Measurements from ENCODE around the gene RBBP4. TPM values are rescaled to one million over a fixed set of nuclear protein-coding genes. Genes with fewer than 3 reads are reported as not detected.
"Not testable (repeated sequence)": the region's sequence is repeated elsewhere in the genome, so short reads cannot be mapped to it uniquely, and the experiment has no call there.

RBBP4 gene
- total RNA-seq, 1 donor from 2014 or later = 80.3 TPM

GRCh38 chr1:32686387-32686786 lies 35.4 kb downstream of the RBBP4 start:
- H3K36me3 ChIP-seq = peaks cover 0 to 18% of the 10 kb centered on the region in 2 donors
- H3K27ac ChIP-seq = no peak overlapping the region
- DNase-seq (ENCODE audit: extremely low spot score in 2 of 2) = no peak
- no peak overlapping the region for H3K4me3 ChIP-seq
- H3K4me1 ChIP-seq = peaks cover 29% of the 10 kb centered on the region
- no peaks in the 10 kb centered on the region for H3K27me3 ChIP-seq
- no peak for TF ChIP-seq POLR2AphosphoS5 (IDR thresholded peaks at IDR 0.05; ENCODE audit: insufficient read depth in 1 of 2, low read depth in 1 of 2)
- no peak for TF ChIP-seq POLR2A (IDR thresholded peaks at IDR 0.05)
- TF ChIP-seq CTCF (IDR thresholded peaks at IDR 0.05) = no peak
- H3K9me3 ChIP-seq = no peaks in the 10 kb centered on the region
- intact Hi-C loops (cut with DNase I) = no loop called here

GRCh38 chr1:32693455-32694174 lies 42.6 kb downstream of the RBBP4 start:
- intact Hi-C loops (cut with DNase I) = no loop called here
- no peaks in the 10 kb centered on the region for H3K36me3 ChIP-seq
- H3K4me3 ChIP-seq = no peak overlapping the region
- H3K9me3 ChIP-seq = no peaks in the 10 kb centered on the region
- no peaks in the 10 kb centered on the region for H3K27me3 ChIP-seq
- peaks cover 12% of the 10 kb centered on the region for H3K4me1 ChIP-seq
- H3K27ac ChIP-seq = no peak overlapping the region
- no peak for DNase-seq (ENCODE audit: extremely low spot score in 2 of 2)
- TF ChIP-seq POLR2A (IDR thresholded peaks at IDR 0.05) = no peak
- TF ChIP-seq POLR2AphosphoS5 (IDR thresholded peaks at IDR 0.05; ENCODE audit: insufficient read depth in 1 of 2, low read depth in 1 of 2) = no peak
- no peak for TF ChIP-seq CTCF (IDR thresholded peaks at IDR 0.05)

- H3K27me3 ChIP-seq = no peaks in the 10 kb centered on the region
- intact Hi-C loops (cut with DNase I) = no loop called here
- H3K27ac ChIP-seq = peak overlapping the region; percentile 18
- TF ChIP-seq POLR2A (IDR thresholded peaks at IDR 0.05) (no peak), POLR2AphosphoS5 (IDR thresholded peaks at IDR 0.05; ENCODE audit: insufficient read depth in 1 of 2, low read depth in 1 of 2) (peak in 1 of 2 donors; percentile 24)
- H3K36me3 ChIP-seq = no peaks in the 10 kb centered on the region
- peaks cover 12% of the 10 kb centered on the region for H3K4me1 ChIP-seq
- DNase-seq (ENCODE audit: extremely low spot score in 2 of 2) = no peak
- H3K4me3 ChIP-seq = no peak overlapping the region
- H3K9me3 ChIP-seq = no peaks in the 10 kb centered on the region
These were observed 44.3 kb downstream of the RBBP4 start for GRCh38 chr1:32695098-32695904.

- H3K36me3 ChIP-seq = no peaks in the 10 kb centered on the region
- H3K9me3 ChIP-seq = no peaks in the 10 kb centered on the region
- intact Hi-C loops (cut with DNase I) = no loop called here
- no peaks in the 10 kb centered on the region for H3K27me3 ChIP-seq
- no peak for TF ChIP-seq CTCF (IDR thresholded peaks at IDR 0.05)
- peaks cover 14% of the 10 kb centered on the region for H3K4me1 ChIP-seq
- no peak overlapping the region for H3K27ac ChIP-seq
- no peak for DNase-seq (ENCODE audit: extremely low spot score in 2 of 2)
- no peak overlapping the region for H3K4me3 ChIP-seq
These were observed 45.0 kb downstream of the RBBP4 start for GRCh38 chr1:32696041-32696440.

GRCh38 chr1:32696996-32697395 lies 46.0 kb downstream of the RBBP4 start:
- H3K27me3 ChIP-seq; H3K4me3 ChIP-seq; H3K27ac ChIP-seq; H3K36me3 ChIP-seq; DNase-seq (ENCODE audit: extremely low spot score in 2 of 2); H3K9me3 ChIP-seq; intact Hi-C loops (cut with DNase I): not testable (repeated sequence)
- peaks cover 24% of the 10 kb centered on the region for H3K4me1 ChIP-seq

- intact Hi-C loops (cut with DNase I) = no loop called here
- H3K36me3 ChIP-seq = no peaks in the 10 kb centered on the region
- H3K27ac ChIP-seq = peak overlapping the region; percentile 91
- H3K4me3 ChIP-seq = peak overlapping the region; percentile 67 to 83
- no peak for DNase-seq (ENCODE audit: extremely low spot score in 2 of 2)
- TF ChIP-seq CTCF (IDR thresholded peaks at IDR 0.05) (no peak), POLR2AphosphoS5 (IDR thresholded peaks at IDR 0.05; ENCODE audit: insufficient read depth in 1 of 2, low read depth in 1 of 2) (no peak), POLR2A (IDR thresholded peaks at IDR 0.05) (no peak)
- H3K9me3 ChIP-seq = no peaks in the 10 kb centered on the region
- H3K4me1 ChIP-seq = peaks cover 32% of the 10 kb centered on the region
- no peaks in the 10 kb centered on the region for H3K27me3 ChIP-seq
These were observed 50.5 kb downstream of the RBBP4 start for GRCh38 chr1:32701421-32701911.
